ENCODE results near the gene CRYBG2. TPM values are rescaled to one million over a fixed set of nuclear protein-coding genes. Genes with fewer than 3 reads are reported as not detected.

CRYBG2 gene
- total and polyA plus RNA-seq, 2 of the 13 experiments (the other 11 are each of a cell fraction or from before 2014, with no cell fraction given): 1.3 to 2.9 TPM

GRCh38 chr1:26387447-26387846, 33.5 kb upstream of the CRYBG2 start (continued):
- TF ChIP-seq MAF1 (CRISPR knock-in tag; IDR thresholded peaks at IDR 0.05; ENCODE audit: borderline replicate concordance) (no peak), ZNF713 (CRISPR knock-in tag; IDR thresholded peaks at IDR 0.05) (no peak), DMTF1 (CRISPR knock-in tag; IDR thresholded peaks at IDR 0.05) (no peak), ZNF503 (CRISPR knock-in tag; IDR thresholded peaks at IDR 0.05) (peak; percentile 77; the same call in 1 of the 2 replicates), ZNF446 (CRISPR knock-in tag; IDR thresholded peaks at IDR 0.05) (no peak), MIXL1 (CRISPR knock-in tag; IDR thresholded peaks at IDR 0.05) (peak; percentile 92), CAMTA2 (CRISPR knock-in tag; IDR thresholded peaks at IDR 0.05; ENCODE audit: borderline replicate concordance) (no peak), RXRB (CRISPR knock-in tag; IDR thresholded peaks at IDR 0.05; ENCODE audit: borderline replicate concordance) (peak; percentile 95), MXD4 (CRISPR knock-in tag; IDR thresholded peaks at IDR 0.05) (0 out of 2 replicates have a peak, but pooled peaks have one; percentile 39), ZBTB25 (CRISPR knock-in tag; IDR thresholded peaks at IDR 0.05) (peak; percentile 79; the same call in 1 of the 2 replicates), RFX5 (IDR thresholded peaks at IDR 0.05; ENCODE audit: low read depth, low read length) (no peak), TFAP4 (IDR thresholded peaks at IDR 0.05; ENCODE audit: borderline replicate concordance, low read depth) (peak; percentile 53; the same call in 1 of the 2 replicates), ZMYM3 (CRISPR knock-in tag; IDR thresholded peaks at IDR 0.05) (peak; percentile 95), ZNF687 (CRISPR knock-in tag; IDR thresholded peaks at IDR 0.05) (no peak), YEATS2 (CRISPR knock-in tag; IDR thresholded peaks at IDR 0.05; ENCODE audit: borderline replicate concordance) (peak; percentile 74; the same call in 1 of the 2 replicates), RBFOX2 (IDR thresholded peaks at IDR 0.05; ENCODE audit: low read depth, low read length) (no peak), ZGPAT (CRISPR knock-in tag; IDR thresholded peaks at IDR 0.05) (peak; percentile 88; the same call in 1 of the 2 replicates), ATRX (CRISPR knock-in tag; IDR thresholded peaks at IDR 0.05; ENCODE audit: borderline replicate concordance) (no peak), SRSF1 (optimal IDR thresholded peaks at IDR 0.05; ENCODE audit: low read depth, low read length) (no peak)
